Breast epithelium (tissue), 4 donors: ENCODE results near the gene HSD17B4. TPM values are rescaled to one million over a fixed set of nuclear protein-coding genes. Genes with fewer than 3 reads are reported as not detected.

Source experiments
- DNase-seq, 2 donors: peaks; one replicate each; pipeline ENCODE4 v3.0.0-alpha.2; 2019; ENCODE audit warnings: low spot score in 2 of 2
- H3K27ac ChIP-seq, 2 donors: fragments of 200-600 bp; sonication (generic) in 1 of 2; one replicate each; pipeline ENCODE4 v1.5.1; 2016 to 2019; ENCODE audit warnings: mild to moderate bottlenecking in 1 of 2
- H3K27me3 ChIP-seq, 2 donors: fragments of 200-600 bp; sonication (generic) in 1 of 2; one replicate each; pipeline versions ENCODE4 v1.5.1 to v1.6.0; 2017 to 2019; ENCODE audit warnings: control low read depth in 1 of 2, mild to moderate bottlenecking in 1 of 2
- H3K36me3 ChIP-seq: fragments of 200-600 bp; one replicate; pipeline ENCODE4 v1.5.1; 2019
- H3K4me1 ChIP-seq, 2 donors: fragments of 200-600 bp; sonication (generic); one replicate each; pipeline ENCODE4 v1.5.1; 2016 to 2019; ENCODE audit warnings: control low read depth in 1 of 2
- H3K4me3 ChIP-seq, 3 donors: fragments of 200-600 bp; sonication (generic); 1 replicate in 2 of 3; 2 replicates in 1 of 3; pipeline ENCODE4 v1.5.1; 2016 to 2019; ENCODE audit warnings: mild to moderate bottlenecking in 3 of 3, moderate library complexity in 2 of 3
- H3K9me3 ChIP-seq, 2 donors: fragments of 200-600 bp; sonication (generic) in 1 of 2; one replicate each; pipeline ENCODE4 v1.5.1; 2016 to 2019; ENCODE audit warnings: control low read depth in 1 of 2
- POLR2A ChIP-seq: fragments of 450-650 bp; IDR thresholded peaks from one replicate; pipeline ENCODE4 v1.6.1; 2016; ENCODE audit warnings: antibody characterized with exemption, mild to moderate bottlenecking, moderate library complexity
- POLR2AphosphoS5 ChIP-seq, 3 donors: sonication (generic); formaldehyde crosslinking; IDR thresholded peaks; one replicate each; pipeline ENCODE4 v1.6.1; 2017; ENCODE audit warnings: antibody characterized with exemption in 3 of 3
- intact Hi-C: fragments of 100-400 bp; cut with DNase I; formaldehyde crosslinking; loops from one replicate; pipeline ENCODE4 v1.15.1; 2023; ENCODE audit warnings: low total_unique reads
- total RNA-seq, 3 donors: library from RNA; depleted of rRNA; stranded (reverse); fragments of >200 nt; gene quantifications; one replicate each; pipeline ENCODE4 v1.1.0, GENCODE V29; 2016
- TF ChIP-seq, protein P1 (sequence below), 3 donors: fragments of 450-650 bp; IDR thresholded peaks; one replicate each; pipeline ENCODE4 v1.5.1; 2016 to 2017; ENCODE audit warnings: antibody characterized with exemption in 3 of 3, mild to moderate bottlenecking in 3 of 3, moderate library complexity in 3 of 3

HSD17B4 gene
- total RNA-seq, 3 donors from 2014 or later = 173 to 360 (median 265) TPM

GRCh38 chr5:119578937-119579336, 126.6 kb downstream of the HSD17B4 start:
- no peaks in the 10 kb centered on the region for H3K36me3 ChIP-seq
- no peak overlapping the region for H3K27ac ChIP-seq
- H3K4me1 ChIP-seq = no peaks in the 10 kb centered on the region
- no peaks in the 10 kb centered on the region for H3K27me3 ChIP-seq
- TF ChIP-seq POLR2AphosphoS5 (IDR thresholded peaks at IDR 0.05) (no peak), POLR2A (no peak)
- TF ChIP-seq, protein P1, sequence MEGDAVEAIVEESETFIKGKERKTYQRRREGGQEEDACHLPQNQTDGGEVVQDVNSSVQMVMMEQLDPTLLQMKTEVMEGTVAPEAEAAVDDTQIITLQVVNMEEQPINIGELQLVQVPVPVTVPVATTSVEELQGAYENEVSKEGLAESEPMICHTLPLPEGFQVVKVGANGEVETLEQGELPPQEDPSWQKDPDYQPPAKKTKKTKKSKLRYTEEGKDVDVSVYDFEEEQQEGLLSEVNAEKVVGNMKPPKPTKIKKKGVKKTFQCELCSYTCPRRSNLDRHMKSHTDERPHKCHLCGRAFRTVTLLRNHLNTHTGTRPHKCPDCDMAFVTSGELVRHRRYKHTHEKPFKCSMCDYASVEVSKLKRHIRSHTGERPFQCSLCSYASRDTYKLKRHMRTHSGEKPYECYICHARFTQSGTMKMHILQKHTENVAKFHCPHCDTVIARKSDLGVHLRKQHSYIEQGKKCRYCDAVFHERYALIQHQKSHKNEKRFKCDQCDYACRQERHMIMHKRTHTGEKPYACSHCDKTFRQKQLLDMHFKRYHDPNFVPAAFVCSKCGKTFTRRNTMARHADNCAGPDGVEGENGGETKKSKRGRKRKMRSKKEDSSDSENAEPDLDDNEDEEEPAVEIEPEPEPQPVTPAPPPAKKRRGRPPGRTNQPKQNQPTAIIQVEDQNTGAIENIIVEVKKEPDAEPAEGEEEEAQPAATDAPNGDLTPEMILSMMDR (IDR thresholded peaks at IDR 0.05) = no peak
- H3K4me3 ChIP-seq = no peak overlapping the region
- intact Hi-C loops = no loop called here
- no peaks in the 10 kb centered on the region for H3K9me3 ChIP-seq
- DNase-seq = no peak

DNA sequence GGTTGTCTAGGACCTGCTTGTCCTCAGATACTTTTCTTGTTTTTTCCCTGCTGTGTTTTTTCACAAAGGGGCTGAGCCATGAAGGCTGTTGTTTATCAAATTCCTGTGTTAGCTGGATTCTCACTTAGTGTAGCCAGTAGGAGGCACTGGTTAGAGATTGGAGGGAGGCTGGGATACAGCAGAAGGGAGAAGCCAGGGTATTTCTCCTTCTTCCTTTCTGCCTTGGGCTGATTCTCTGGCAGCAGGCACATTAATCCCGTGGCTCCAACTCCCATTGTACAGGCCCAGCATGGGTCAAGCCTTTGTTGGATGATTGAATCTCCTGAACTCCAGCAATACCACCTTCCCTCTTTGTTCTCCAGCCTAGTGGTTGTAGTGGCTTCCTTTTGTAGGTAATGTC, 130.7 kb downstream of the HSD17B4 start:
- no peak for DNase-seq
- no peaks in the 10 kb centered on the region for H3K36me3 ChIP-seq
- intact Hi-C loops = no loop called here
- TF ChIP-seq POLR2AphosphoS5 (IDR thresholded peaks at IDR 0.05) (no peak), POLR2A (no peak)
- TF ChIP-seq, protein P1 (IDR thresholded peaks at IDR 0.05) = no peak
- no peaks in the 10 kb centered on the region for H3K9me3 ChIP-seq
- H3K27me3 ChIP-seq = no peaks in the 10 kb centered on the region
- no peak overlapping the region for H3K27ac ChIP-seq
- no peaks in the 10 kb centered on the region for H3K4me1 ChIP-seq
- H3K4me3 ChIP-seq = no peak overlapping the region

DNA sequence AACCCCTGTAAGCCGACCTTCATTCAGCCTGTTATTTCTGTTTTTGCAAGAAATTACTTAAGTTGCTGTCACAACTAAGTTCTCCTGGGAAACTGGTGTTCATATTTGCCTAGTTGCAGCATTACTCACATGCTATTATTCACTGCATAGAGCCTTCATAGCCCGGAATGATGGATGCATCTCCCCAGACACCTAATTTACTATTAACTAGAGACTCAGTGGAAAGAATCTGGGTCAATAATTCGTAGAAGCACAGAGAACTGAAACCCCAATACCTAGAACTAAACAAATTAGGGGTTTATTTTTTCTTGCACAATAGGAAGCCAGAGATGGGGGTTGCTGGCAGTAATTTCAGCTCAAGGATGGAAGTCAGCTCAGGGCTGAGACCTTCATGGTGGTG, 131.4 kb downstream of the HSD17B4 start:
- intact Hi-C loops = no loop called here
- Histone ChIP-seq H3K36me3 (no peaks in the 10 kb centered on the region), H3K4me3 (no peak overlapping the region), H3K27ac (no peak overlapping the region), H3K4me1 (no peaks in the 10 kb centered on the region), H3K27me3 (no peaks in the 10 kb centered on the region), H3K9me3 (no peaks in the 10 kb centered on the region)
- DNase-seq = no peak
- TF ChIP-seq POLR2AphosphoS5 (IDR thresholded peaks at IDR 0.05) (no peak), POLR2A (no peak)
- TF ChIP-seq, protein P1 (IDR thresholded peaks at IDR 0.05) = no peak

Other genes with a start within 250 kb of the HSD17B4 start
- 100 to 1,000 TPM in 1 of 3 donors, 10 to 100 TPM in 2; 35.4 to 167 (median 37.3) TPM for gene TNFAIP8, start 96.5 kb upstream of the HSD17B4 start, total RNA-seq
- gene FAM170A, start 177.1 kb downstream of the HSD17B4 start, total RNA-seq = under 1 TPM in 1 of 3 donors, not detected in 2; 0.33 TPM